LHCN-M2 (cell line): ENCODE data around the gene CSMD2. TPM values are rescaled to one million over a fixed set of nuclear protein-coding genes. Genes with fewer than 3 reads are reported as not detected.

Experiments
- DNase-seq: peaks from one replicate; pipeline ENCODE4 v3.0.0-alpha.2; 2012; ENCODE audit warnings: low read depth
- total RNA-seq: library from RNA; depleted of rRNA; stranded (reverse); fragments of >200 nt; gene quantifications from 2 replicates; pipeline ENCODE4 v1.2.3, GENCODE V29; 2014

CSMD2 gene
- total RNA-seq, 1 experiment from 2014 or later, result not detected

DNA sequence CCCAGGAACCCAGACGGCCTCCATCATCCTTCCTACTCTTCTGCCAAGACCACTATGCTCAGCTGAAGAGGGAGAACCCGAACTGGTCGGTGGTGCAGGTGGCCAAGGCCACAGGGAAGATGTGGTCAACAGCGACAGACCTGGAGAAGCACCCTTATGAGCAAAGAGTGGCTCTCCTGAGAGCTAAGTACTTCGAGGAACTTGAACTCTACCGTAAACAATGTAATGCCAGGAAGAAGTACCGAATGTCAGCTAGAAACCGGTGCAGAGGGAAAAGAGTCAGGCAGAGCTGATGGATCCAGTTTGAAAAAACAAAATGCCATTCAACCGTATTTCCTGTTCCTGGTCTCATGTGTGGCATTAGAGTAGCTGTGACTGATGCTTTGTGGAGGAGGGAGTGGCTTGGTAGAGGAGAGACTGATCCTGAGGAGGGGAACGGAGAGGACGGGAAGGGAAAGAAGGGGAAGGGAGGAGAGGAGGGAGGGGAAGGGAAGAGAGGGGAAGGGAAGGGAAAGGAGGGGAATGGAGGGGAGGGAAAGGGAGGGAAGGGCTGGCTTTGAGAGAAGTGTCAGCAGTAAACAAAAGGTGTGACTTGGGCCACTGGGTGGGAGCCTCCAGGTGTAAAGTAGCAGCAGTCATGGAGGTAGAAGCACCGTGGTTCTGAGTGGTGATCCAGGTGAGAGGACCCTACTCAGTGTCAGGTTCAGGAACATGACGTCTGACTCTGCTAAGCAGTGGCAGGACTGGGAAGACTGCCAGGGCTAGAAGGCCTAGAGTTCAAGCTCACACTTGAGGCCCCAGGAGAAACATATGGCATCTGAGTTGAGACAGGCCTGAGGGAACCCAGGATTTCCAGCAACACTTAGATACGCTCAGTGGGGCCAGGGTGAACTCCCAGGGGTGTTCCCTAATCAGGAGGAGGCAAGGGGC, 300.3 kb downstream of the CSMD2 start:
- DNase-seq, result no peak

DNA sequence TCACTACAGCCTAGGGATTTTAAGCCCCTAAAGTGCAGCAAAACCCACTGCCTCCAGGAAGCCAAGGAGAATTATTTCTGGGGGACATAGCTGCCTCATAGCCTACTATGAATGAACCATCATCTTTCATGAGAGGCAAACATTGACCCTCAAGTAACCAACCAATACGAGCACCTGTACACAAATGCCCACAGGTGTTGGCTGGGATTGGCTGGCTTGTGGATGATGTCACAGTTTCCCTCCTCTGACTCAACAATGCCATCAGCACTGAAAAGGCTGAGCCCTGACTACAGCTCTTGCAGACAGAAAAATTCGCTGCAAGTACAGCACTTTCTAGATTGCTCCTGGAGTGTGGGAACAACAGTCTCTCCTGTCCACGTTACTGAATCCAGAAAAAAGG, 301.3 kb downstream of the CSMD2 start, which contains the start of gene HMGB4:
Gene HMGB4, plus strand, starts transcription at position 301 of the 400 bp plus-strand sequence. CDS start 113 bp downstream, outside the sequence.
- no peak for DNase-seq

DNA sequence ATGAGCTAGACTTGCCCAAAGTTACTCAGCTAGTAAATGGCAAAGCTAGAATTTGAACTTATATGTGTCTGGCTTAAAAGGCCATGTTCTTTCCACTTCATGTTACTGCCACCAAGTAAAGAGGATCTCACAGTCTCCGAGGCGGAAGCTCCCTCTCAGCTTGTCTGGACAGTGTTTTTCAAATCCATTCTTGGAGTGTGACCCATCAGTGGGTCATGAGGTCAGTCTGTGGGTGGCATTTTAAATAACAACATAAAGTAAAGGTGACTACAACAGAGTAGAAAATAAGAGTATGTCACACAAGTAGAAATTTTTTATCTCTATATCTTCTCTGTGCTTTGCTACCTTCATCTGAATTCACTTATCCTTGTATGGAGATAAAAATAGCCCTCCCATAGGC, 304.4 kb downstream of the CSMD2 start:
- DNase-seq, result no peak

DNA sequence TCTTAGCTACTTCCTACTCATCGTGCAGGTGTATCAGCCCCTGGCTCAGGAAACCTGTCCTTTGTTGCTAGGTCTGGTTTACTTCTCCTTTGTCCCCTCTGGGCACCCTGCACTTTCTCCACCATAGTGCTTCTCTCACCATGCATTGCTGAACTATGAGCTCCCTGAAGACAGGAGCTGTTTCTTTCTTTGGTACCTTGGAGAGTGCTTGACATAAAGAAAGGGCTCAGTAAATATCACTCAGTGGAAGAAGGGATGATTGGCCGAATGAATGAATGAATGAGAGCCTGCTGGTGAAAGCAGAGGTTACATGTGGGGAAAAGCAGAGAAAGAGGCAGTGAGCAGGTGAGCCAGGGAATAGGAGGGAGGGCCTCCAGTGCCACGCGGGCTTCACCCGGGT, 310.9 kb downstream of the CSMD2 start:
- DNase-seq, result no peak

DNA sequence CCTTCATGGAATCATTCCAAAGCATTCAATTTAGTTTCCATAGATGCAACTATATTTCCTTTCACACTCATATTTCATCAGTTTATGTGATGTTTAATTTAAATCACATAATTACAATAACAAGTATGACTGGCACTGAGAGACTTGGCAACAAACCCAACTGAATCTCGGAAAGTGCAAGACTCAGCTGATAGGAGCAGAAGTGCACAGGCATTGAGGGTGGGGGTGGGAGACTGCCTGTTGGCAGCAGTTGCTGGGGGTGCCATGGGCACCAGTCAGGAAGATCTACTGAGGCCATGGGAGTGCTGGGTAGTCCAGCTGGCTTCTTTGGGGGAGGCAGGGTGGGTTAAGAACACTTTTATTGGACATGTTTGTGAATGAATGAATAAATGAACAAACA, 311.6 kb downstream of the CSMD2 start:
- DNase-seq, result no peak

DNA sequence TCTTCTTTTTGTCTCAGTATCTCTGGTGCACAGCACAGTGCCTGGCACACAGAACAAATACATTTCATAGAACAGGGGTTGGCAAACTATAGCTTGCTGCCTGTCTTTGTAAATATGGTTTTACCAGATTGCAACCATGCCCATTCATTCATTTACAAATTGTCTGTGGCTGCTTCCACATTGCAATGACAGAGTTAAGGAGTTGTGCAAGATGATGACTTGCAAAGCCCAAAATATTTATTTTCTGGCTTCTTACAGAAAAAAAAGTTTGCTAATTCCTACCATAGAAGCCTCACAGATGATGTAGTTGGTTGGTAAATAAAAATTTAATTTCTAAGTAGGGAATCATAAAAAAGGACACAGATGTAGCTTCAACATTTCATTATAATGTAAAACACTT, 312.3 kb downstream of the CSMD2 start:
- no peak for DNase-seq

DNA sequence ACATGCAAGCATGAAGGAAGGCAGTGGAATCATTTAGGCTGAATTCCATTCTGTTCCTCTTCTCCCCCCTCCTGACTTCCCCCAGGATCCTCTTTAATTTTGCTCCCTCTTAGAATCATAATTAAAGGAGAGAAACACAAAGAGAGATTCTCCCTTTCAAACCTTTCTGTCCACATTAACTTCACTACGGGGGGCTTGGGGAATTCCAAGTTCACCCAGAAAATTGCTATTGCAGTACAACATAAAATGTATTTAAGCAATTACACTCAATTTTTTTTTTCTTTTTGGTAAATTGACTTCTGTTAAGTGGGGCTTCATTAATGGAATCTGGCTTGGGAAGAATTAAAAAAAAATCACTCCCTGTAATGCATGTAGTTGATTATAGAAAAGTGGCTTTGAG, 314.5 kb downstream of the CSMD2 start:
- no peak for DNase-seq

DNA sequence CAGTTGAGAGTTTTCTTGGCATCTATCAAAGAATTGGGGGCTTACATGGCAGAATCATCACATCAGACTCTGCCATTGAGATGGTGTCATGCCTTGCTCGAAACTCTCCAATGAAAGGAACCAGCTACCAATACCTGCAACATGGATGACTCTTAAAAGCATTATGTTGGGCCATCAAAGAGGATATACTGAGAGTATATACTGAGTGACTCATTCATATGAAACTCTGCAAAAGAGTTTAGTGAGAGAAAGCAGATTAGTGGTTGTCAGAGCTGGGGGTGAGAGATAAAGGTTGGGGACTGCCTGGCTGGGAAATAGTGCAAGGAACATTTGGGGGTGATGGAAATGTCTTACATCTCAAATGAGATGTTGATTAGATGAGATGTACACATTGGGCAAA, 315.8 kb downstream of the CSMD2 start:
- no peak for DNase-seq

DNA sequence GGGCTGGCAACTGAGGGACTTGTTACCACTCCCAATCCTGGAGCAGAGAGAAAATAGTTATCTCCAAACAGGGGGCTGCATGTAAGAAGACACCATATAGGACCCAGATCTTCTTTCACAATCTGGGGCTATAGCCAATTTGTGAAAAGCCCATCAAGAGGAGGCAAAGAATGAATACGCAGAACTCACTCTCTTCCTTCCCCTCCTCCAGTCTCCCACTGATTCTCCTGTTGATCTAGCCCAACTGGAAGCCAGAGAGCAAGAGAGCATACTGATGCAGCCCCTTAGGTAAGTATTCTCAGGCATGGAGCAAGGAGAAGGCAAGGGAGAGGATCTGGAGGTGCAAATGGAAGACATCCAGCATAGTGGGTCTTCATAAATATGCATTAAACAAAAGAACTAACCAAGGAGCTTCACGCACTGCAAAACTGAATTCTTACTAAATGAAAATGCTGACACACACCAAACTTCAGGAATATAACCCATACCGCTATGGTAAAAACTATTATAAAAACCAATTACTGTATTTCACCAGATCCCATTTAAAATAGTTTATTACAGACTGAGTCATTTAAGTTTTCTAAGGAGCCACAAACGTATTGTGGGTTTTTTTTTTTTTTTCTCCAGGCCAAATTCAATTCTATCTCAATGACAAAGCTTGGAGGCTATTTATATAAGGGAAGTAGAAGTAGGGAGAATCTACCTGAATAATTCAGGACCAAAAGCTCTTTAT, 316.7 kb downstream of the CSMD2 start:
- no peak for DNase-seq

DNA sequence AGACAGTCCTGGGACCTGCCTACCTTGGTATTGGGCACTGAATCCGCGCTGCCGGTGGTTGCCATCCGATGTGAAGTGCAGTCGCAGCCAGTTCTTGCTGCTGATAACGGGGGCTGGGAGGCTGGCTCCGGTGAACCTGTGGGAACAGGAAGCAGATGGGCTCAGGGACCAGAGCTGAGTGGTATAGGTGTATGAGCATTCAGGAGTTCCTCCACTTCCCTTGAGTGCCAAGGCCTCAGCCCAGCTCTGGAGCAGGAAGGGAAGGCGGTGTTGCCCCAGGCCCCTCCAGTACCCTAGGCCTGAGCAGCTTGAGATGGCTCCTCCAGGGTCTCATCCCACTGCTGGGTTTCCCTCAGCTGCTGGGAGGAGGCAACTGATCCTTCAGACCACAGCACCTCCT, 318.2 kb downstream of the CSMD2 start:
- no peak for DNase-seq

DNA sequence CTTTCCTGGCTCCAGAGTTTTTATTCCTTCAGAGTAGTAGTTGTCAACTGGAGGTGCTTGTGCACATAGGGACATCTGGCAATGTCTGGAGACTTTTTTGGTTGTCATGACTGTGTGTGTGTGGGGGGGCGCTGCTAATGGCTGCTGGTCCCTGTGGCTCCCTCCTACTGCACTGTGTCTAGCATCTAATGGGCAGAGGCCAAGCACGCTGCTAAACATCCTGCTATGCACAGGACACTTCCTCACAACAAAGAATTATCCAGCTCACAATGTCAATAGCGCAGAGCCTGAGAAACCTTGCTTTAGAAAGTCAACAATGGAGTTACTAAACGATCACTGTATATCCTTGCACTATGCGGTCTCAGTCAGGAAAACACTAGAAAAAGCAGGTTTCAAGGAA, 320.9 kb downstream of the CSMD2 start:
- DNase-seq, result no peak

DNA sequence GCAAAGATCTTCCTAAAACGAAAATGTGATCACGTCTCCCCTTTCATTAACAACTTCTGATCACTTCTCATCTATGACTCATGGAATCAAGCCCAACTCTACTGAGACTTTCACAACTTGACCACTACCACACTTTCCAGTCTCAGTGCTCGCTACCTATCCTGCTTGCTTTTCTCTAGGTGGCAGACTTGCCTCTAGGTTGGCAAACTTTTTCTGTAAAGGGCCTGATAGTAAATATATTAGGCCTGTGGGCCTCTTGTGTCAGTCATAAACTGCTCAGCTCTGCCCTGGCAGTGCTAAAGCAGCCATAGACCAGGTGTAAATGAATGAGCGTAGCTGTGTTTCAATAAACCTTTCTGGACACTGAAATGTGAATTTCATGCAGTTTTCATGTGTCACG, 322.7 kb downstream of the CSMD2 start:
- DNase-seq, result no peak

DNA sequence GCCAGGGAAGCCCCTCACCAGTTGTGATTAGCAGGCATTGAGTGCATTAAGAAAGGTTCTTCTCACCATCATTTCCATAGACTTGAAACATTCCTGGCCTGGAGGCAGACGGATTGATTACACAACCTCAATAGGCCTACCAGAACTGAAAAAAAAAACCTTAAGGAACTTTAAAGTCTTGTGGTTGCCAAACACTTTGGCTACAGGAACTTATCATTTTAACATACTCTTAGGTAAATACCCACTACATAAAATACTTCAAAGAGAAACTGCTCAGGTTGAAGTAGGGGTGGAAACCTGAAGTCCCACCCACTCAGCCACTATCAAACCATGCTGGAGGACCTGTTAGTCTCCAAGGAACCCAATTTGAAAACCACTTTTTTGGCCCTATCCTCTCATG, 323.5 kb downstream of the CSMD2 start:
- no peak for DNase-seq

DNA sequence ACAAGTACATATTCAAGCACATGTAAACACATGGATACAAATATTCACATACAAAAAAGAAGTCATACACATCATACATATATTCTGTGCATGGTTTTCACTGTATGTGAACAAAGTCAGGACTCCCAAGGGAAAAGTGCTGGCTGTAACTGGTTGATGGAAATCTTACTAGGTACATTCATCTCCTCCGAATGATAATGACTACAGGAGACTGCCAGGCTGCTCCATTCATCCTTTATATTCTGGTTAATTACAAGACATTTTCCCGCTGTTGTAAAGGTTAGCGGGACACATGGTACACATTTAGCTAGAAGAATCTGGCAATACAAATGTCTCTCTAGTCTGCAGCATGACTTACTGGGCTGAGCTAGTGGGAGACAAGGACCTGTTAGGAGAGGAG, 327.4 kb downstream of the CSMD2 start:
- no peak for DNase-seq

DNA sequence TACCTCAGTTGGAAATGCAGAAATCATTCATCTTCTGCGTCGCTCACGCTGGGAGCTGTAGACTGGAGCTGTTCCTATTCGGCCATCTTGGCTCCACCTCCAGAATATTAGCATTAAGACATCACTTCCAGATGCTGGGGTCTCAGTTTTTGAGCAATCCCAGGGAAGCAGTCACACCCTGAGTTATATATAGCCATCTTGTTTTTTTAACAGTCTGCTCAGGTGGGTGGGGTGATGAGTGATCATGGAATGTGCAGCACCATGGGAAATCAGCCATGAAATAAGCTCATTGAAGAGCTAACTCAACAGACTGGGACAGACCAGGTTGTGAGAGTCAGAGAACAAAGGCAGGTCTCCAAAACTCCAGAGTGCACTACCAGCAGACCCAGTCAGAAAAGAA, 328.1 kb downstream of the CSMD2 start:
- DNase-seq, result no peak

DNA sequence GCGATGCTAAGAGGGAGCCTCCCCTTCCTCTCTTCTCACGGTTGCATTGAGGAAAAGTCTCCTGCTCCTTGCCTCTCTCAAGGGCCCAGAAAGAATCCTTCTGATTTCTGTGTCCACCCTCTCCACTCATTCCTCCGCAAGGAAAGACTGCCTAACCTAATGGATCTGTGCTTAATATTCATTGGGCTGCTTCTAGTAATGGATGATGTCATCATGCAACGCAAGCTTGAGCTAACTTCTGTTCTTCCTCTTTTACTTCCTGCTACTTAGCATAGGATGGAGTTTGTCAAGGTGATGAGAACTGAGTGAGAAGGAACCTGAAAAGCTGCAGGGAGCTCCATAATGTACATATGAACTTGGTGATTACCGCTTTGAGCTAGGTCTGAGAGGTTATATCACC, 336.4 kb downstream of the CSMD2 start:
- no peak for DNase-seq

DNA sequence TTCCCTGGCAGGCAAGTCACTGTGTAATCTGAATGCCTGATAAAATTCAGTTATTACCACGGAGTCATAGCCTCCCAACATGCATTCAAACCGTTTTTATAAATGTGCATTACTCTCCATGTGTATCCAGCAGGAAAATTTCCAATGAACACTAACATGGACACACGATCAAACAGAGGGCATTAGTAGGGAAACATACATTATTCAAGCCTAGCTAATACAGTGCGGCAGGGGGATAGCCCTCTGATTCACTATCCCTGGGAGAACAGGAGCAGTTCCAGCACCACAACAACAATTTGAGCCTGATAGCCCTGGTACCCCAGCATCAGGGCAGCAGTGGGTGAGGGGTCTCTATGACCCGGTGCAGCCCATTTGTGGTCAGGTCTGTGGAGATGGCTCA, 337.0 kb downstream of the CSMD2 start:
- DNase-seq, result no peak

DNA sequence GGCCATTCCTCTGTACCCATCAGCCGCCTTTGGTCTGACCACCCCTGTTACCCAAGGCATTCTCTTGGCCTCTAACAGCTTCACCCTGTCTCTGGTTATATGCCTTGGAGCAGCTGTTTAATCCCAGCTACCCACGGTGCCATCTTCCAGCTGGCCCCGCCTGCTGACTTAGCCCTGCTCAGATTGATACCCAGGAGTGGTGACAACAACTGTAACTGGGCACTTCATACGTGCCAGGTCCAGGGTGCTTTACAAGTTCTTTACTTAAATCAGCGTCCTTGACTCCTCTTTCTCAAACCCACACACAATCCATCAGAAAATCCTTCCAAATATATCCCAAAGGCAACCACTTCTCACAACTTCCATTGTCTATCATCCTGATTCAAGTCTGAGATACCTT, 338.3 kb downstream of the CSMD2 start:
- no peak for DNase-seq

DNA sequence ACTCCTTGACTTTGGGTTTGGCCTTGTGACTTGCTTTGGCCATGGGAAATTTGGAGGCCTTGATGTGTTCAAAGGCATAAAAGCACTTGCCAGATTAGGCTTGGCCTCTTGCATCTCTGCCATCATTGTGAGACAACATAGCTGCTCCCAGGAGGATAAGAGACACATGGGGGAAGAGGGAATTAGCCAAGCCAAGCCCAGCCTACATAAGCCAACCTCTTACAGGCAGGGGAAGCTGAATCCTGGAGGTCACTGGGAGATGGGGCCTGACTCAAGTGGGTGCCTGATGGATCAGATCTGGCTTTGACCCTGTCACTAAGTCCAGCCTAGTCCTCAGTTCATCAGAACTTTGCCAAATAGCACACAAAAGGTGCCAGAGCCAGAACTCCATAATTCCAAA, 338.7 kb downstream of the CSMD2 start:
- no peak for DNase-seq

DNA sequence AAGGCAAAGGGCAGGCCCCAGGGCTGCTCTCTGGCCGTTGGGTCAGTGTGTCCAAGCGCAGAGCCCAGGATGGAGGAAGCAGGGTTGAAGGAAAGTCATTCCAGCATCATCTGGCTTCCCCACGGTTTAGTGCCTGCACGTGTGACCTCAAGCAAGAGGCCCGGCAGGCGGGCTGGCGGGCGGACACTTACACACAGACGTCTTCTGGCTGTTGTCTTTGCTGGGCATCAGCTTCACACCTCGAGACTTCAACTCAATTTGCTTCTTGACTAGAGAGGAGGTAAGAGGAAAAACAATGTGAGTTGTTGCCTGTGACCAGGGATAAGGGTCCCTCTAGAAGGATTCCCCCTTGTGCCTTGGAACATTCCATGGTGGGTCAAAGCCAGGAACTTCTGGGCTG, 339.5 kb downstream of the CSMD2 start:
- no peak for DNase-seq

DNA sequence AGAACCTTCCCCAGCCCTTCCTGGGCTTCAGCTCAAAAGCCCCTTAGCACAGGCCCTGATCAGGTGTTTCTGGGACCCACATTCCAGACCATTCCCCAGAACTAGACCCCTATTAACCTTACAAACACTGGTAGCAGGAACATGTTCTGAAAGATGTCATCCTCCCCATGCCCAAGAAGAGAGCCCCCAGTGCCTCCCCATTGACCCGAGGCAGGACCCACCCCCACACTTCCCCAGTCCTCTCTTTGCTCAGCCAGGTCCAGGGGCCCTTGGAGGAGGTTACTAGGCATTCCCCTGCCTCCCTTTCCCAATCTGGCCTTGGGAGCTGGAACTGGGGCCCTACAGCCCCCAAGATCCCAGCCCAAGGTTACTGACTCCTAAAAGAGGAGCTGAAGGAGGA, 340.1 kb downstream of the CSMD2 start:
- DNase-seq, result no peak

DNA sequence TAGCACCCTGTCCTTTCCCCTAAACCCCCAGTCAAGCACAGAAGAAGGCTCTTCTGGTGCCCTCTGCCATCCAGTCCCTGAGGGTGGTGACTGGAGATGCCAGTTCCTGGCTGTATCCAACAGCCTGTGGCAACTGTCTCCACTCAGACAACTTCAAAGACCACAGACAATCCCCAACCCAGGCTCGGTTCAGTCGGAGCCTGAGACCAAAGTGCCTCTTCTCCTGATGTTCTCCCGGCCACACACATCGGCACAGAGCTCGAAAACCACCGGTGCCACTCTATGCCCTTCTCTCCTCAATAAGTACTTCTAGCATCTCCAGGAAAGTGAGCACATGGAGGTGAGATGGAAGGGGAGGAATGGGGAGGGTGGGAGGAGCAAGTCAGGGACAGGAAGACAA, 340.7 kb downstream of the CSMD2 start:
- DNase-seq, result no peak

DNA sequence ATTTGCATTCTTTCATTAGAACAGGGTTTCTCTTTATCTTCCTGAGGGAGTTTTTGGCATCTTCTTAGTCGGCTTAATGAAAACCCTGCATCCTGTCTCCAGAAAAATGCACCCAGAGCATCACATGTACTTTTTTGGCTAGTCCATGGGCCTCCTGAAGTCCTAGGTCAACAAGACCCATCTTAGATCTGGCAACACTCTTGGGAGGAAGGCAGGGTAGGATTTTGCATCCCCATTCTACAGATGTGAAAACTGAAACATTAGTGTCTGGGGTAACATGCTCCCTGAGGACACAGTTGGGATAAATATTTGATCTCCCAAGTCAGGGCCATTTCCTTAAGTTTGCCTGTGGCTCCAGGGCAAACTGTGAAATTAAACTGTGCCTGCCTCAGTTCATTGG, 341.2 kb downstream of the CSMD2 start:
- DNase-seq, result no peak
